Fibroblast of lung (primary cell): Measurements from ENCODE around the gene CACNB4.

Experiments
- EZH2 ChIP-seq: IDR thresholded peaks from 2 replicates; pipeline ENCODE4 v1.5.1; 2012; ENCODE audit warnings: low read length, control low read depth, mild to moderate bottlenecking; ENCODE audit errors: missing control alignments
- TF ChIP-seq, protein P1 (sequence below), 2 donors: IDR thresholded peaks in 1 of 2; conservative IDR thresholded peaks in 1 of 2; 1 replicate in 1 of 2; 2 replicates in 1 of 2; pipeline ENCODE4 v1.5.1; 2011 to 2012; ENCODE audit warnings: low read length in 2 of 2, control low read depth in 1 of 2, inconsistent platforms in 1 of 2, low read depth in 1 of 2, mild to moderate bottlenecking in 1 of 2

DNA sequence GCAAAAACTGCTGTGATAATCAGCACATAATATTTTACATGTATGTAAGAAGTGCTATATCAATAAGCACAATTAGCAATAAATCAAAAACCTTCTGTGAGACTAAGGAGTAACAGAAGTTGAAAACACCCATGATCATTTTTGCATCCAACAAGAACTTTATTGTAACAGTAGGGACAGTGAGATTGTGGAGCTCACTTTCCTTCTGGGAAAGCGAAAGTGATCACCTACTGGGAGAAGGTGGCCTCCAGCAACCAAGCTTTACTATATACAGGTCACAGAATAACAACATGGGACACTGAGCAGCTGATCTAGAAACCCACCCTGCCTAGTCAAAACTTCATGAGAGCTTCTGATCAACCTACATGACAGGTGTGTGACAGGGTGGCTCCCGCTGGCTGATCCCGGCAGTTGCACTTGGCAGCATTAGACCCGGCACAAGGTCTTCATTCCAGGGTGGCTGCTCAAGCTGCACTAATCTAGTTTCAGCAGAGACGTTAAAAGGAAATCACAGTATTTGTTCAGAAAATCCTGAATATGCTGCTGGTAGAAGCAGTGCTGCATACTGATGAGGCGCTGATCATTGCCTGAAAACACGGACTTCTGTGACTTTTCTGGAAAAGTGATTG, 207.2 kb downstream of the CACNB4 start:
- TF ChIP-seq, protein P1, sequence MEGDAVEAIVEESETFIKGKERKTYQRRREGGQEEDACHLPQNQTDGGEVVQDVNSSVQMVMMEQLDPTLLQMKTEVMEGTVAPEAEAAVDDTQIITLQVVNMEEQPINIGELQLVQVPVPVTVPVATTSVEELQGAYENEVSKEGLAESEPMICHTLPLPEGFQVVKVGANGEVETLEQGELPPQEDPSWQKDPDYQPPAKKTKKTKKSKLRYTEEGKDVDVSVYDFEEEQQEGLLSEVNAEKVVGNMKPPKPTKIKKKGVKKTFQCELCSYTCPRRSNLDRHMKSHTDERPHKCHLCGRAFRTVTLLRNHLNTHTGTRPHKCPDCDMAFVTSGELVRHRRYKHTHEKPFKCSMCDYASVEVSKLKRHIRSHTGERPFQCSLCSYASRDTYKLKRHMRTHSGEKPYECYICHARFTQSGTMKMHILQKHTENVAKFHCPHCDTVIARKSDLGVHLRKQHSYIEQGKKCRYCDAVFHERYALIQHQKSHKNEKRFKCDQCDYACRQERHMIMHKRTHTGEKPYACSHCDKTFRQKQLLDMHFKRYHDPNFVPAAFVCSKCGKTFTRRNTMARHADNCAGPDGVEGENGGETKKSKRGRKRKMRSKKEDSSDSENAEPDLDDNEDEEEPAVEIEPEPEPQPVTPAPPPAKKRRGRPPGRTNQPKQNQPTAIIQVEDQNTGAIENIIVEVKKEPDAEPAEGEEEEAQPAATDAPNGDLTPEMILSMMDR (conservative IDR thresholded peaks at IDR 0.05 in 1 of 2, IDR thresholded peaks at IDR 0.05 in 1 of 2; ENCODE audit: low read depth in 1 of 2, low read length in 2 of 2): no peak
- no peak for TF ChIP-seq EZH2
